H1 (cell line): ENCODE data around the gene TBX2. TPM values are rescaled to one million over a fixed set of nuclear protein-coding genes. Genes with fewer than 3 reads are reported as not detected.

Experiments
- BACH1 ChIP-seq: IDR thresholded peaks from 2 replicates; pipeline ENCODE4 v1.6.1; 2012; ENCODE audit warnings: low read length, improper control_type of control experiment
- BRCA1 ChIP-seq: IDR thresholded peaks from 2 replicates; pipeline ENCODE4 v1.6.1; 2012; ENCODE audit warnings: low read depth, low read length, improper control_type of control experiment
- CBX5 ChIP-seq: fragments of 300-800, 300-1000 bp; sonication (generic); IDR thresholded peaks from 2 replicates; pipeline ENCODE4 v1.7.1; 2016; ENCODE audit warnings: antibody characterized with exemption, low read length, low read depth
- EZH2 ChIP-seq: fragments of 200-600 bp; sonication (generic); IDR thresholded peaks from 2 replicates; pipeline ENCODE4 v1.7.1; 2012; ENCODE audit warnings: low read depth, mild to moderate bottlenecking, moderate library complexity, low read length, inconsistent platforms; ENCODE audit not compliant: severe bottlenecking
- HDAC6 ChIP-seq: IDR thresholded peaks from one replicate; pipeline ENCODE4 v1.7.1; 2012; ENCODE audit warnings: low read depth, mild to moderate bottlenecking, inconsistent platforms, low read length, moderate library complexity
- SAP30 ChIP-seq: fragments of 300-600 bp; sonication (generic); IDR thresholded peaks from 2 replicates; pipeline ENCODE4 v1.7.1; 2012; ENCODE audit warnings: low read length, moderate library complexity, mild to moderate bottlenecking, inconsistent platforms; ENCODE audit not compliant: insufficient read depth, insufficient replicate concordance
- SP4 ChIP-seq: IDR thresholded peaks from 2 replicates; pipeline ENCODE4 v1.6.1; 2012; ENCODE audit warnings: low read length, inconsistent platforms
- SUZ12 ChIP-seq: fragments of 200-600 bp; sonication (generic); IDR thresholded peaks from 2 replicates; pipeline ENCODE4 v1.6.1; 2012; ENCODE audit warnings: mild to moderate bottlenecking, inconsistent platforms, low read length, moderate library complexity, mixed read lengths
- polyA plus RNA-seq, 7 experiments: library from polyadenylated mRNA; depleted of rRNA in 3 of 7; stranded (reverse) in 5 of 7; unstranded in 2 of 7; fragments of >200 nt in 5 of 7; fragments of 200-250 nt in 2 of 7; gene quantifications; 1 replicate in 5 of 7; 2 replicates in 1 of 7; 4 replicates in 1 of 7; pipeline versions ENCODE4 v1.2.1 to v1.2.3, GENCODE V29; 2011 to 2013; ENCODE audit warnings: missing spikeins in 2 of 7, mixed read lengths in 2 of 7
- total RNA-seq: library from RNA; stranded (reverse); fragmentation: NEBNext Ultra II Directional; extraction: Animal tissue kit (Norgen Biotek cat#: 25700); gene quantifications from 2 replicates; pipeline ENCODE4 v1.2.1, GENCODE V29; 2021
- TF ChIP-seq, protein P1 (sequence below): IDR thresholded peaks from 2 replicates; pipeline ENCODE4 v1.6.1; 2012; ENCODE audit warnings: inconsistent platforms

The TBX2 gene
- total and polyA plus RNA-seq, 2 of the 8 experiments (the other 6 are each of a cell fraction or from before 2014, with no cell fraction given), result not detected

DNA sequence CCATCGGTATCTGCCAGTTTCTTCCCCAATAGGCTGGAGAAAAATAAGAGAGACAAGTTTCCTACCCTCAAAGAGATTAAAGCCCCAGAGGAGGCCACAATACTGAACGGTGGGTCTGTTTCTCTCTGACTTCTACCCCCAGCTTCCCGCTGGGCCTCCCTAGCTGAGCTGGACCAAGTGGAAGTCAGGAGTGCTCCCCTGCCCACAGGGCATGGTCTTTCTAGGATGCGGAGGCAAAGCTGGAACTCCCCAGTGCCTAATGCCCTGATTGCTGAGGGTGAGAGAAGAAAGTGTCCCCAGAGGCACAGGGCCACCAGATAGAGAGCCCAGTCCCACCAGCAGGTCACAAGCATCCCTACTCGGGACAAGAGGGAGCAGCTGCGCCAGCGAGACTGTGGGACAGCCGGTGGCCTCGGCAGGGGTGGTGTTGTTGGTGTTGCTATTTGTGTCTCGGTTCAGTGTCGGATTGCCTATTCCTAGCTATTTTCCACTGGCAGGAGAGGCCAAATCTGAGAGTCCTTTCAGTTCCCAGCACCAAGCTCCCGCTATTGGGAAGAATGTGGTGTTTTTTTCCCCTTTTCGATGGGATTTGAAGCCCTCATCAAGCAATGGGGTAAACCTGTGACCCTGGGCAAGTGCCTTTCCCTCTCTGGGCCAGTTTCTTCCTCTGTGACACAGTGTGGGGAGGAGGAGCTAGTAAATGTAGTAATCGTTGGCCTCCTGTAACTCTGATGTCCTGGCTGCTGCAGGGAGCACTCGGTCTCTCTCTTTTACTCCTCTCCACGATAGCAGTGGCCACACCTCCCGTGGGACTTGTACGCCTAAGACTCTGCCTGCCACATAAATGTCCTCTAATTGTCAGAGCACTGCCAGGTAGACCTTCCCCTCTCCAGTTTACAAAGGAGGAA lies 22.5 kb upstream of the TBX2 start (continued):
- TF ChIP-seq CBX5 (no peak), BACH1 (no peak), HDAC6 (no peak), SP4 (no peak), EZH2 (no peak), BRCA1 (no peak), SAP30 (no peak), SUZ12 (no peak)
- TF ChIP-seq, protein P1, sequence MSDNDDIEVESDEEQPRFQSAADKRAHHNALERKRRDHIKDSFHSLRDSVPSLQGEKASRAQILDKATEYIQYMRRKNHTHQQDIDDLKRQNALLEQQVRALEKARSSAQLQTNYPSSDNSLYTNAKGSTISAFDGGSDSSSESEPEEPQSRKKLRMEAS, result no peak
